ENCODE measurements around the gene SIGLEC7.

The SIGLEC7 gene

GRCh38 chr19:51179256-51179655 is 37.2 kb downstream of the SIGLEC7 start:
- DNase-seq: no peak

GRCh38 chr19:51181377-51181912 is 39.3 kb downstream of the SIGLEC7 start:
- no peak for DNase-seq

DNA sequence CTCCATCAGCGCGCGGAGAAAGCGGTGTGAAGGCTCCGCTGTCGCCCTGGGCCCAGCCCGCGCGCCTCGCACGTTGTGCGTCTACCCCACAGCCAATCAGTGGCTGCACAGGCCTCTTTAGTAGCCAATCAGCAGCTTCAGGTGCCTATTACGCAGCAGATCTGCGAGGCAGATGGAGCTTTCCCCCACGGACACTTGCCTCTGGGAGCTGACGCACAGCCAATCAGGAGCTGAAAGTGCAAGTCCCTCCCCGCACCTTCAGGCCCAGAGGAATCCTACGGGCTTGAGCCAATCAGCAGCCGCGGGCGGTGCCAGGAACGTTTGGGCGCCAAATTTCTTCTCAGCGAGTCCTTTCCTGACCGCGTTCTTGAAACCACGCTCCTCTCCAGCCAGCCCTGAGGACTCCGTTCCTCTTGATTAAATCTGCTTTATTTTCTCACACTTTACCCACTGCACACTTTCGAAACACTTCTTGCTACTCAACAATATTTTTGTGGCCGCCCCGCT is 39.9 kb downstream of the SIGLEC7 start:
- DNase-seq: no peak

GRCh38 chr19:51183629-51184028 is 41.5 kb downstream of the SIGLEC7 start:
- DNase-seq: no peak

DNA sequence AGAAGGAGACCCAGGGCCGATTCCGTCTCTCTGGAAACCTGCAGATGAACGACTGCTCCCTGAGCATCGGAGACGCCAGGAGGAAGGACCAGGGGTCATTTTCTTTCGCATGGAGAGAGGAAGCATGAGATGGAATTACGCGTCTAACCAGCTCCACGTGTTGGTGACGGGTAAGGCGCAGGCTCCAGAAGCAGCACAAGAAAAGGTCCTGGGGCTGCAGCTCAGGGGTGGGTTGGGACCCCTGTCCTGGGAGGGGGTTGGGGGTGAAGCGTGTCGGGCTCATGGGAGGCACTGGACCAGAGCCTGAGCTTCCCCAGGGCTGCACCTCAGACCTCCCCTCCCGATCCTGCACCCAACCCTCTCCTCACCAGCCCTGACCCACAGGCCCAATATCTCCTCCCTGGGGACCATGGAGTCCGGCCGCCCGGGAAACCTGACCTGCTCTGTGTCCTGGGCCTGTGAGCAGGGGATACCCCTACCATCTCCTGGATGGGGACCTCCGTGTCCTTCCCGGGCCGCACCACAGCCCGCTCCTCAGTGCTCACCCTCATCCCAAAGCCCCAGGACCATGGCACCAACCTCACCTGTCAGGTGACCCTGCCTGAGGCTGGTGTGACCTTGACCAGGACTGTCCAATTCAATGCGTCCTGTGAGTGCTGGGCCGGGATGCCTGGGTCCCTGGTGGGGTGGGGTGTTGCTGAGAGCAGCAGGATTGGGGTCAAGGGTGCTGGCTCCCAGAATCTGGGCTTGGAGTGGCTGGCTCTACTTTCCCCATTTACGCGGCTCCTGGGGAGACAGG is 43.2 kb downstream of the SIGLEC7 start:
- no peak for DNase-seq

DNA sequence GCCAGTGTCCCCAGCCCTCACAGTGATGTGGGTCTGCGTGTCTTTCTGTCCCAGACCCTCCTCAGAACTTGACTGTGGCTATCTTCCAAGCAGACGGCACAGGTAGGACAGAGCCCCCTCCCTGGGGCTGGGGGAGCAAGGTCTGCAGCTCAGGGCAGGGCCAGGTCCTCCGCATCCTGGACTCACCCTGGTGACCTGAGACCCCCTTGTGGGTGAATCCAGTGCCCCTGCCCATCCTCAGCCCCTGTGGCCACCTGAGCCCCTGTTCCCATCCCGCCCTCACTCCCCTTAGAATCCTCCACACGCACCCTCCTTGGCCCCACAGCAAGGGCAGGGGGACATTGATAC is 43.7 kb downstream of the SIGLEC7 start:
- DNase-seq: no peak

GRCh38 chr19:51186323-51186722 is 44.2 kb downstream of the SIGLEC7 start:
- DNase-seq: no peak

- DNase-seq: no peak
These were observed 45.5 kb downstream of the SIGLEC7 start for GRCh38 chr19:51187395-51188226.

- no peak for DNase-seq
These were observed 46.1 kb downstream of the SIGLEC7 start for GRCh38 chr19:51188227-51188559.

- DNase-seq: no peak
These were observed 50.6 kb downstream of the SIGLEC7 start for GRCh38 chr19:51192689-51193088.

DNA sequence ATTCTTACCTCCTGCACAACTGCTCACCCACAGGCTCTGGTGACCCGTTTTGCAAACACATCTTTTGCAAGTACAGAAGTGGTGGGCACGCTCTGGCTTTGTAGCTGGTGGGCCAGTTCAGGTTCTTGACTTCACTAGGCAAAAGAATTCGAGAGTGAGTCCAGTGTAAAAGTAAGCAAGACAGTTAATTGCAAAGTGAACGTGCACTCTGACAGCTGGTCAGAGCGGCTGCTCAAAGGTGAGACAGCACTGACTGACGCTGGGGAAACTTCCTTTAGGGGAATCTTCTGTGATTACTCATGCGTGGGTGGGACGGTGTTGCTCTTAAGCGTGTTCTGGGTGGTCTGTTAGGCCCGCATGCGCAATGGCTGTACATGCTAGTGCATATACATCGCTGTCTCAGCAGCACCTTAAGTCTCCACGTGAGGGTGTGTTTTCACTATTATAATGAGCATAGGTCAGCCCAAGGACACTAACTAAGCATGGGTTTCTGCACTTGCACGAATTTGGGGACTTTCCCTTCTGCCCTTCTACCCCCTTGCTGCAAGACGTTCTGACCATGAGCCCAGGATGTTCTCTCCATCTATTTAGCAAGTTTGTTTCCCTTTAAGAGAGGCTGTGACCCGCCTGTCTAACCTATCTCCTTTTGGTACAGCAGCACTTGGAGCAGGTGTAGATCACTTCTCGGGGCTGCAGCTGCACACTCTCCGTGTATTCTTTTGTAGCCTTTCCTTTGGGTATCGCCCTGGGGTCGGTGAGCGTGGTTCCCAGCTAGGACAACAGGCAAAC is 52.6 kb downstream of the SIGLEC7 start:
- no peak for DNase-seq

GRCh38 chr19:51195316-51195586 is 53.1 kb downstream of the SIGLEC7 start:
- DNase-seq: no peak

GRCh38 chr19:51195616-51196015 is 53.5 kb downstream of the SIGLEC7 start:
- DNase-seq: no peak

DNA sequence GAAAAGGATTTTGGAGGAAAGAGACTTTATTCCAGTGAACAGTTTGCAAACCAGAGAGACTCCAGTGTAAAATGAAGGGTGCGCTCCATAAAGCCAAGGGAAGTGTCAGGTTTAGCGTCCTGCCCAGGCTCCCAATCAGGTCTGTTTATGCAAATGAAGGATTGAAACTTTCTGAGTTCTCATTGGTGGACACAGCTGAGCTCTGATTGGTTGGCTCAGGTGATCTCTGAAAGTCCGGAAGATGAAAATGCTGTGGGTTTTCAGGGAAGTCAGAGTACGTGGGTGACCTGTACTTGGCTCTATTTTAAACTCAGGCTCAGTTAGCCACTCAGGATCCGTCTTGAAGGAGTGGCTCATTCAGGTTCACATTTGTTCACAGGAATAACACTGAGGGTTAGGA is 54.1 kb downstream of the SIGLEC7 start:
- DNase-seq: no peak

- no peak for DNase-seq
These were observed 56.5 kb downstream of the SIGLEC7 start for GRCh38 chr19:51198641-51199040.

DNA sequence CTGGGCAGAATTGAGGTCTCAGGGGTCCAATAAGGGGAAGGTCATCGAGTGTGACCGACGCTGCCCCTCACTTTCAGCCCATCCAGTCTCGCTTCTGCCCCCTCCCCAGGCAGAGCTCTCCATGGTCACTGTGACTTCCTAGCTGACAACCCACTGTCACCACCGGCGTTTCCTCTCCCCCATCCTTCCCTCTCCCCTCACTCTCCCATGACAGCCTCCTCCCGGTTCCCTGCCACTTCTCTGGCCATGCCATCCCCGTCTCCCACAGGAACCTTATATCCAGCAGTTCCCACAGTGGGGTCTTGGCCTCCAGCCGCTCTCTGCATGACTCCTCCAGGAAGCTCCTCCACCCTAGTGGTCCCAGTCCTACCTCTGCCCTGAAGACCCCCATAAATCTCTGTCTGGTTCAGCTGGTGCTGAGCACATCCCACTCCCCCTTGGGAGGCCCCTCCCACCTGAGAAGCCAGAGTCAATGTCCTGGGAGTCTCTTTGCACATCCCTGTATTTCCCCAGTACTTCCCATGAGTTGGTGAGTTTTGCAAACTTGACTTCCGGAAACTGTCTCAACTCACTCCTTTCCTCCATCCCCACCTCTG is 58.1 kb downstream of the SIGLEC7 start:
- no peak for DNase-seq

- DNase-seq: no peak
These were observed 59.6 kb downstream of the SIGLEC7 start for GRCh38 chr19:51201712-51202111.
